ENCODE measurements around the gene CCDC69. TPM values are rescaled to one million over a fixed set of nuclear protein-coding genes. Genes with fewer than 3 reads are reported as not detected.

The CCDC69 gene
- polyA plus RNA-seq, 2 of the 4 experiments (the other 2 are of a cell fraction), result 2.9 to 3.0 TPM

DNA sequence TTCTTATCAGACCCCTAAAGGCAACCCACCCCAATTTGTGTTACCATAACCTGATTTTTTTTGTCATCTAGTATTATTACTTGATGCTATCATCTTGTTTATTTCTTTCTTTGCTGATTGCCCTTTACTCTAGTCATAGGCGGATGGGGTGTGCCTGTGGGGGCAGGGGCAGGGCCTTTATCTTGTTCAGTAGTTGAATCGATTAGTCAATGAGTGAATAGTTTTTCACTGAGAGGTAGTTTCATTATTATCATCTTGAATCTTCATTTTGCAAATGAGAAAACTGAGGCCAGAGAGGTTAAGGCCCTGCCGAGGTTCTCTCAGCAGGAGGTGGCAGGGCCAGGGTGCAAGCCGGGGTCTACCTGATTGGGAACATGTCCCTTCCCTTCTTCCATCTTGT lies 19.7 kb upstream of the CCDC69 start:
- Histone ChIP-seq H3K4me3 (no peak overlapping the region), H3K4me2 (no peak overlapping the region), H3K27ac (no peak overlapping the region), H3K9me3 (no peaks in the 10 kb centered on the region), H3K4me1 (no peaks in the 10 kb centered on the region)
- WGBS (ENCODE audit: missing lambda C conversion rate), result 66% methylated on average over 4 of the region's 4 CpGs
- no peak for TF ChIP-seq ZC3H11A (IDR thresholded peaks at IDR 0.05)
- TF ChIP-seq MYC (IDR thresholded peaks at IDR 0.05; ENCODE audit: borderline replicate concordance, low read length), result no peak
- no peak for TF ChIP-seq CHD2 (IDR thresholded peaks at IDR 0.05; ENCODE audit: low read length, partially characterized antibody)
- TF ChIP-seq CEBPB (IDR thresholded peaks at IDR 0.05), result no peak
- TF ChIP-seq RFX5 (IDR thresholded peaks at IDR 0.05), result no peak
- no peak for TF ChIP-seq RAD21 (conservative IDR thresholded peaks at IDR 0.05 in 1 of 2, IDR thresholded peaks at IDR 0.05 in 1 of 2)
- TF ChIP-seq NR3C1 (IDR thresholded peaks at IDR 0.05), result no peak
- no peak for TF ChIP-seq ESRRA (IDR thresholded peaks at IDR 0.05; ENCODE audit: borderline replicate concordance, low read length)
- no peak for TF ChIP-seq HOXA7 (CRISPR knock-in tag; IDR thresholded peaks at IDR 0.05)
- TF ChIP-seq HOXB13 (CRISPR knock-in tag; IDR thresholded peaks at IDR 0.05; ENCODE audit: low read depth), result no peak
- no peak for TF ChIP-seq HOXB5 (CRISPR knock-in tag; IDR thresholded peaks at IDR 0.05)
- no peak for TF ChIP-seq BCL3 (IDR thresholded peaks at IDR 0.05)
- no peak for TF ChIP-seq HDAC2 (IDR thresholded peaks at IDR 0.05)
- no peak for TF ChIP-seq CBX2 (IDR thresholded peaks at IDR 0.05; ENCODE audit: borderline replicate concordance, low read depth)
- TF ChIP-seq MAX (IDR thresholded peaks at IDR 0.05), result no peak
- TF ChIP-seq ZSCAN20 (CRISPR knock-in tag; IDR thresholded peaks at IDR 0.05), result no peak
- no peak for TF ChIP-seq KDM1A (IDR thresholded peaks at IDR 0.05; ENCODE audit: low read depth)
- TF ChIP-seq PHF8 (IDR thresholded peaks at IDR 0.05; ENCODE audit: borderline replicate concordance, low read depth), result no peak
- CTCF ChIA-PET, result interaction anchor here (10.0 kb wide), 1 partner anchor 115 kb away, joined by 102 read pairs; no protein-coding TSS in a partner anchor
- POLR2A ChIA-PET, result no interaction called here
- no peak for DNase-seq (ENCODE audit: low read depth in 1 of 2, low spot score in 1 of 2)
- no peak for FAIRE-seq
- ATAC-seq, result no peak

- DNase-seq (ENCODE audit: low read depth in 1 of 2, low spot score in 1 of 2) (no peak), ATAC-seq (no peak), FAIRE-seq (no peak)
- POLR2A ChIA-PET, result no interaction called here
- Histone ChIP-seq H3K27ac (no peak overlapping the region), H3K4me3 (no peak overlapping the region), H3K9me3 (no peaks in the 10 kb centered on the region), H3K4me2 (no peak overlapping the region), H3K4me1 (no peaks in the 10 kb centered on the region)
- WGBS (ENCODE audit: missing lambda C conversion rate), result 58% methylated on average over 4 of the region's 4 CpGs
- TF ChIP-seq ZNF302 (CRISPR knock-in tag; IDR thresholded peaks at IDR 0.05) (no peak), NPAS2 (CRISPR knock-in tag; IDR thresholded peaks at IDR 0.05; ENCODE audit: borderline replicate concordance) (no peak), NFE2L2 (conservative IDR thresholded peaks at IDR 0.05; ENCODE audit: low read length) (no peak), HMGXB4 (CRISPR knock-in tag; IDR thresholded peaks at IDR 0.05; ENCODE audit: borderline replicate concordance) (no peak), MAZ (IDR thresholded peaks at IDR 0.05; ENCODE audit: borderline replicate concordance, low read depth, low read length) (no peak), NR3C1 (IDR thresholded peaks at IDR 0.05) (no peak), BCL3 (IDR thresholded peaks at IDR 0.05) (no peak), EHMT2 (IDR thresholded peaks at IDR 0.05; ENCODE audit: low read depth) (no peak), JUN (IDR thresholded peaks at IDR 0.05) (no peak), EP300 (IDR thresholded peaks at IDR 0.05) (no peak), MAX (IDR thresholded peaks at IDR 0.05) (no peak), ZSCAN20 (CRISPR knock-in tag; IDR thresholded peaks at IDR 0.05) (no peak), RARB (CRISPR knock-in tag; IDR thresholded peaks at IDR 0.05) (no peak)
- TF ChIP-seq, protein P1, sequence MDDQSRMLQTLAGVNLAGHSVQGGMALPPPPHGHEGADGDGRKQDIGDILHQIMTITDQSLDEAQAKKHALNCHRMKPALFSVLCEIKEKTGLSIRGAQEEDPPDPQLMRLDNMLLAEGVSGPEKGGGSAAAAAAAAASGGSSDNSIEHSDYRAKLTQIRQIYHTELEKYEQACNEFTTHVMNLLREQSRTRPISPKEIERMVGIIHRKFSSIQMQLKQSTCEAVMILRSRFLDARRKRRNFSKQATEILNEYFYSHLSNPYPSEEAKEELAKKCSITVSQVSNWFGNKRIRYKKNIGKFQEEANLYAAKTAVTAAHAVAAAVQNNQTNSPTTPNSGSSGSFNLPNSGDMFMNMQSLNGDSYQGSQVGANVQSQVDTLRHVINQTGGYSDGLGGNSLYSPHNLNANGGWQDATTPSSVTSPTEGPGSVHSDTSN (IDR thresholded peaks at IDR 0.05), result no peak
- CTCF ChIA-PET, result interaction anchor here (0.8 to 10.0 kb wide), 2 partner anchors 19 to 115 kb away, joined by 3 to 102 read pairs; partner anchors contain the start of gene CCDC69
Observed at GRCh38 chr5:151243127-151243526, 19.2 kb upstream of the CCDC69 start.
